GM19025 (cell line): ENCODE data around the gene AHCY.
"Not testable (repeated sequence)": the region's sequence is repeated elsewhere in the genome, so short reads cannot be mapped to it uniquely, and the experiment has no call there.

Experiments used
- ATAC-seq: cut with Tn5 transposase; IDR thresholded peaks from one replicate; pipeline ENCODE4 v1.9.1; 2021; ENCODE audit warnings: mild to moderate bottlenecking, low read depth, moderate library complexity; ENCODE audit not compliant: unreplicated experiment

The AHCY gene

DNA sequence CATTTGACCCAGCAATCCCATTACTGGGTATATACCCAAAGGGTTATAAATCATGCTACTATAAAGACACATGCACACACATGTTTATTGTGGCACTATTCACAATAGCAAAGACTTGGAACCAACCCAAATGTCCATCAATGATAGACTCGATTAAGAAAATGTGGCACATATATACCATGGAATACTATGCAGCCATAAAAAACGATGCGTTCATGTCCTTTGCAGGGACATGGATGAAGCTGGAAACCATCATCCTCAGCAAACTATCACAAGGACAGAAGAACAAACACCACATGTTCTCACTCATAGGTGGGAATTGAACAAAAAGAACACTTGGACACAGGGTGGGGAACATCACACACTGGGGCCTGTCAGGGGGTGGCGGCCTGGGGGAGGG is 25.1 kb upstream of the AHCY start:
- not testable (repeated sequence) for ATAC-seq

- no peak for ATAC-seq
Measured at GRCh38 chr20:34324541-34324940, 21.4 kb upstream of the AHCY start.

- ATAC-seq = no peak
Measured at GRCh38 chr20:34322267-34323105, 19.3 kb upstream of the AHCY start.

DNA sequence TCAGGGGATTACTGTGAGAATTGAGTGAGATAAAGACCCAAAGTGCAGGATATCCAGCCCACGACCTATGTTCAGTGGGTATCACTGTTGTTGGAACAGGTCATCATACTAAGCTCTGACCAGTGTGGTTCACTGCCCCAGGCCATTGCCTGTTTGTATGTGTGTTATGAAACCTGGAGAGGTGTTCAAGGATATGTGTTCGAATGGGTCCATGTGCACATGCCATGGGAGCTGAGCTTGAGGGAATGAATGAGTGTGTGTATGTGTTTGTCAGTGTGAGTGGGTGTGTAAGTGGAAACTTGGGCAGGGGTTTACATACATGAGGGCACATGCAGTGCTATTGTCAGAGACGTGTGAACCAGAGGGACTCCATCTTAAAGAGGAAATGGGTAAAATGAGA is 17.7 kb upstream of the AHCY start:
- no peak for ATAC-seq

DNA sequence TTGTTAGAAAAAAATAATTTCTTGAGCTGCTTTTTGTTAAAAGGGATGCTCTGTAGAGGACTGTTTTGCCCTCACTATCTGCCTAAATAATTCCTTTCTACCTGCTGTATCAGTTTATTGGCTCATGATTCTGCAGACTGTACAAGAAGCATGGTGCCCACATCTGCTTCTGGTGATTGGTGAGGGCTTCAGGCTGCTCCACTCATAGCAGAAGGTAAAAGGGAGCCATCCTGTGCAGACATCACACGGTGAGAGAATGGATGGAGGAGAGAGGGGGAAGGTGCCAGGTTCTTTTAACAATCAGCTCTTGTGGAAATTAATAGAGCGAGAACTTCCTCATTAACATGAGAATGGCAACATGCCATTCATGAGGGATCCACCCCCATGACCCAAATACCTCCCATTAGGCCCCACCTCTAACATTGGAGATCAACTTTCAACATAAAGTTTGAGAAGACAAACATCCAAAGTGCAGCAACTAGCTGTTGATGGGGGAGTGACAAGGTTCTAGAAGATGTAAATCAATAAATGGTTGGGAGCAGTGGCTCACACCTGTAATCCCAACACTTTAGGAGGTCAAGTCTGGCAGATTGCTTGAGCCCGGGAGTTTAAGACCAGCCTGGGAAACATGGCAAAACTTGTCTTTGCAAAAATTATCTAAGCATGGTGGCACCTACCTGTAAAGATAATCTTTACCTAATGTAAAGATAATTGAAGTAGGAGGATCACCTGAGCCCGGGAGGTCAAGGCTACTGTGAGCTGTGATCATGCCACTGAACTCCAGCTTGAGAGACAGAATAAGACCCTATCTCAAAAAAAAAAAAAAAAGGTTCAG is 15.7 kb upstream of the AHCY start:
- ATAC-seq = no peak

GRCh38 chr20:34316196-34316814 is 13.2 kb upstream of the AHCY start:
- no peak for ATAC-seq

- no peak for ATAC-seq
Measured at GRCh38 chr20:34315236-34315635, 12.1 kb upstream of the AHCY start.

DNA sequence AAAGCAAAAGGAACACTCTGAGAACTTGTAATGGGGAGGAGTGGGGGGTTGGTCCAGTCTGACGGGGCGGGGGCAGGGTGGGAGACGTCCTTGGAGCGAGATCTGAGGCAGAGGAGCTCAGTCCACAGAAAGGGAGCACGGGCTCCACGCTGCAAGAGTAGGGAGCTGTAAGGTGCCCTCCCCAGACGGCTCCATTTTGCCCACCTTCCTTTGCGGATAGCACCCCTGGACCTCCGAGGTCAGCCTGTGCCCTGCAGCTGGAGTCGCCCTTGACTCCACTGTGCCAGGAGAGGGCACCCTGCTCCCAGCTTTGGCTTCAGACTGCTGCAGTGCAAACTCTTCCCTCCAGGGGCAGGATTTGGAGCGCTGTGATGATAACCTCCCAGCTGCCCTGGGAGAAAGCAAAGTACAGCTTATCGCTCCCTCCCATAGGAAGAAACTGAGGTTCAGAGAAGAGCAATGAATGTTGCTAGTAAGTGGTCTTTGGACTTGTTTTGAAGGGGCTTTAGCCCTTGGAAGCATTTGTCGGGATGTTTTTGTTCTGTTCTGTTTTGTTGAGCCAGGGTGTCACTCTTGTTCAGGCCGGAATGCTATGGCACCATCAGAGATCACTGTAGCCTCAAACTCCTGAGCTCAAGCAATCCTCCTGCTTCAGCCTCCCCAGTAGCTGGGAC is 9.5 kb upstream of the AHCY start:
- peak; percentile 91 for ATAC-seq

DNA sequence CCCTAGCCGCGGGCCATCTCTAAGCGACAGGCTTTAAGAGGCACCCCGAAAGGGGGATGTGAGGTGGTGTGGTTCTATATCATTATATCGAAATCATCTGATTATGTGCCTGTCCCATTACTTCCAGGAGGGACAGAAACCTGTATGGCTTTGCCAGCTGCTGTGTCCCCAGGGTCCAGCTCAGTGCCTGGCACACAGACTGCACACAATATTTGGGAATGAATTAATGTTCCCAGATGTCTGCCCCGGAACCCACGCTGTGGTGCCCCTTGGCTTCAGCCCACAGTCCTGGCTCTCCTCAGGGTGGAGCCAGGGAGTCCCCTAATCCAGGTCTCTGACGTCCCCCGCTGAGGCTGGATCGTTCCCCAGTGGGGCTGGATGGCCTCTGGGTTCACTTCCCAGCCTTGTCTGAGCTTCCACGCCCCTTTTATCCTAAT is 8.9 kb upstream of the AHCY start:
- ATAC-seq = no peak

- no peak for ATAC-seq
Measured at GRCh38 chr20:34311118-34312023, 8.2 kb upstream of the AHCY start.

DNA sequence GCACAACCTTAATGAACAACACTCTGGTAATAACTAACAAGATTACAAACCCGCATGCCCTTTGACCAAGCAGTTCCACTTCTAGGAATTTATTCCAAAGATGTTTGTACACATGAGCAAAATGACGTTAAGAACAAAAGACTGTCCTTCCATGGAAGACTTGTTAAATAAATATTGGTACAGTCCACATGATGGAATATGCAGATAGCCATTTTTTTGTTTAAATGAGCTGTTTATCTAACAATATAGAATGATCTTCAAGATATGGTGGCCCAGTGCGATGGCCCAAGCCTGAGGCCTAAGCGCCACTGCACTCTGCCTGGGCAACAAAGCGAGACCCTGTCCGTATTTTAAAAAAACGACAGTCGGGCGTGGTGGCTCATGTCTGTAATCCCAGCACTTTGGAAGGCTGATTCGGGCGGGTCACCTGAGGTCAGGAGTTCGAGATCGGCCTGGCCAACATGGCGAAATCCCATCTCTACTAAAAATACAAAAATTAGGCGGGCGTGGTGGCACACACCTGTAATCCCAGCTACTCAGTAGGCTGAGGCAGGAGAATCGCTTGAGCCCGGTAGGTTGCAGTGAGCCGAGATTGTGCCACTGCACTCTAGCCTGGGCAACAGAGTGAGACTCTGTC is 7.4 kb upstream of the AHCY start:
- no peak for ATAC-seq

DNA sequence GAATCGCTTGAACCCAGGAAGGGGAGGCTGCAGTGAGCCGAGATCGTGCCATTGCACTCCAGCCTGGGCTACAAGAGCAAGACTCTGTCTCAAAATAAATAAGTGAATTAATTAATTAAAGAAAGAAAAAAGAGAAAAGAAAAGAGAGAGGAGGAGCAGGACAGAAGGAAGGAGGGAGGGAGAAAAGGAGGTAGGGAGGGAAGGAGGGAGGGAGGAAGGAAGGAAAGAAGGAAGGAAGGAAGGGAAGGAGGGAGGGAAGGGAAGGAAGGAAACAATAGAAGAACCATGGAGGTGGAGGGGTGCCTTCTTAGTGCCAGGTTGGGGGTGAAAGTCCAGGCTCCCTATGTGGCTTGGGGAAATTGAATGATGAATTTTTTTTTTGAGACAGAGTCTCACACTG is 6.5 kb upstream of the AHCY start:
- ATAC-seq = no peak

- ATAC-seq = no peak
Measured at GRCh38 chr20:34305333-34306230, 2.4 kb upstream of the AHCY start.

DNA sequence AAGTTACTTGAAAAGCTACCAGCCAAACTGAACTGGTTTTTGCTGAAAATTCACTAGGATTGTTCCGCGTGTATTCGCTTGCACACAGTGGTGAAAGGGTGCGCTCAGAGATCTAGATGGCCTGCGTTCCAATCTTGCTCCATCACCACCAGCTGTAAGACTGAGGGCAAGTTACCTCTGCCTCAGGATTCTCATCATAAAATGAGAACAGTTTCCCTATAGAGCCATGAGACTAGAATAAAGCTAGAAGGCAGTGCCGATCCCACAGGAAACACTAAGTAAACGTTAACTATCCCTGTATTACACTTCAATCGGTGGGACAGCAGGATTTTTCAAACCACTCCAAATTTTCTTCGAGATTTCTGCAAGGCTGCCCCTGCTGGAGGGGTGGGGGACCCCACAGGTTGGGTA is 838 bp downstream of the AHCY start:
- ATAC-seq = no peak

DNA sequence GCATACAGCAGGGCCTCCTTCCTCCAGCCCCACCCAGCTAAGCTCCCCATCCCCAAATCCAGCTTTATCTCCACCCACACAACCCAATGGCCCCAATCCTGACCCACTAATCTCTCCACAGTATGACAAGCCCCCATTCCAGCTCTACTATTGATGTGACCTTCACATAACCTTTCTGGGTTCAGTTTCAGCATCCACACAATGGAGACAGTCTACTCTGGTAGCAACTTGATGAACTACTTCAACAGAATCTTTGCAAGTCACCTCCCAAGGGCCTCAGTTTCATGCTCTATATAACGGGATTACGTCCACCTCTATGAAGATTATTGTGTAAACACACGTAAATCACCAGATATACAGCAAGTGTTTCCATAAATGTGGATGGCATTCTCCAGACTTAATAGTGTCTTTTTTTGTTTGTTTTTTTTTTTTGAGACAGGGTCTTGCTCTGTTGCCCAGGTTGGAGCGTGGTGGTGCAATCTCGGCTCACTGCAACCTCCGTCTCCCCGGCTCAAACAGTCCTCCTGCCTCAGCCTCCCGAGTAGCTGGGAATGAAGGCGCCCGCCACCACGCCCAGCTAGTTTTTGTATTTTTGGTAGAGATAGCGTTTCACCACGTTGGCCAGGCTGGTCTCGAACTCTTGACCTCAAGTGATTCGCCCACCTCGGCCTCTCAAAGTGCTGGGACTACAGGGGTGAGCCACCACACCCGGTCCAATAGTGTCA is 1.4 kb downstream of the AHCY start:
- no peak for ATAC-seq

- no peak for ATAC-seq
Measured at GRCh38 chr20:34300809-34301586, 2.2 kb downstream of the AHCY start.
